ENCODE measurements around the gene AACS. TPM values are rescaled to one million over a fixed set of nuclear protein-coding genes. Genes with fewer than 3 reads are reported as not detected.

AACS gene
- total RNA-seq, 1 donor = 44.9 TPM

DNA sequence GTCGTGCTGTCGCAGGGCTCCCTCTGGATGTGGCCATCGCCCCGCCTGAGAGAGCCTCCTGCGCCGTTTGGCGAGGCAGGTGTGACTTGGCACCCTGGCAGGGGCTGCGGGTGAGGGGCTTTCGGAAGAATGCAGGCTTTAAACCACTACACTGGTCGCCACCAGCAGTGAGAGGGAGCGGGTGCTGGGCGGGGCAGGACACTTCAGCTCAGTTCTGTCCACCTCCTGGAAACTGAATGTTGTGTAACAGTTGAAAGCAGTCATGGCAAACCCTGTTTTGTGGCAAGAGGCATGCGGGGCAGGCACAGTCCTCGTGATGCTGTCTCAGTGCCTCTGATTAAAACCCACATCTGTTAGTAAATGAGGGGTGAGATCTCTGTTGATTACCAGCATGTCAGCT is 55.9 kb downstream of the AACS start:
- no peak overlapping the region for H3K4me3 ChIP-seq (ENCODE audit: low read depth, low read length)
- TF ChIP-seq, protein P1, sequence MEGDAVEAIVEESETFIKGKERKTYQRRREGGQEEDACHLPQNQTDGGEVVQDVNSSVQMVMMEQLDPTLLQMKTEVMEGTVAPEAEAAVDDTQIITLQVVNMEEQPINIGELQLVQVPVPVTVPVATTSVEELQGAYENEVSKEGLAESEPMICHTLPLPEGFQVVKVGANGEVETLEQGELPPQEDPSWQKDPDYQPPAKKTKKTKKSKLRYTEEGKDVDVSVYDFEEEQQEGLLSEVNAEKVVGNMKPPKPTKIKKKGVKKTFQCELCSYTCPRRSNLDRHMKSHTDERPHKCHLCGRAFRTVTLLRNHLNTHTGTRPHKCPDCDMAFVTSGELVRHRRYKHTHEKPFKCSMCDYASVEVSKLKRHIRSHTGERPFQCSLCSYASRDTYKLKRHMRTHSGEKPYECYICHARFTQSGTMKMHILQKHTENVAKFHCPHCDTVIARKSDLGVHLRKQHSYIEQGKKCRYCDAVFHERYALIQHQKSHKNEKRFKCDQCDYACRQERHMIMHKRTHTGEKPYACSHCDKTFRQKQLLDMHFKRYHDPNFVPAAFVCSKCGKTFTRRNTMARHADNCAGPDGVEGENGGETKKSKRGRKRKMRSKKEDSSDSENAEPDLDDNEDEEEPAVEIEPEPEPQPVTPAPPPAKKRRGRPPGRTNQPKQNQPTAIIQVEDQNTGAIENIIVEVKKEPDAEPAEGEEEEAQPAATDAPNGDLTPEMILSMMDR (IDR thresholded peaks at IDR 0.05; ENCODE audit: insufficient read depth, low read depth, low read length) = no peak
- DNase-seq (ENCODE audit: low read depth) = peak; percentile 11

DNA sequence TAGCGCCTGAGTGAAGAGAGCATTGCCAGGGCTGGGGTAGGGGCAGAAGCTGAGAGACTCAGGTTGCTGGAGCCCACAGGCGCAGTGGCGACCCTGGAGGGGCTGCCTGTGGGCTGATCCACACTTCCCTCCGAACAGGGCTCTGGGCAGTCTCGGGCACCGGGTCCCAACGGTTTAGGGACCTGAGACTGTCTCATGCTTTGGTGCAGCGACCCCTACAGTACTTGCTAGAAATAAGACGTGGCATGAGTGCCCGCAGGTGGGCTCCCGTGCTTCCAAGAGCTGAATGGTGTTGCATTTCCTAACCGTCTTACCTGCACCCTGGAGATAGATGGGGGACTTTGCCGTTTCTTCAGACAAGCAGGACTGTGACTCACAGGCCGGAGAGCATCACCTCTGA is 57.4 kb downstream of the AACS start:
- TF ChIP-seq, protein P1 (IDR thresholded peaks at IDR 0.05; ENCODE audit: insufficient read depth, low read depth, low read length) = no peak
- H3K4me3 ChIP-seq (ENCODE audit: low read depth, low read length) = no peak overlapping the region
- no peak for DNase-seq (ENCODE audit: low read depth)

DNA sequence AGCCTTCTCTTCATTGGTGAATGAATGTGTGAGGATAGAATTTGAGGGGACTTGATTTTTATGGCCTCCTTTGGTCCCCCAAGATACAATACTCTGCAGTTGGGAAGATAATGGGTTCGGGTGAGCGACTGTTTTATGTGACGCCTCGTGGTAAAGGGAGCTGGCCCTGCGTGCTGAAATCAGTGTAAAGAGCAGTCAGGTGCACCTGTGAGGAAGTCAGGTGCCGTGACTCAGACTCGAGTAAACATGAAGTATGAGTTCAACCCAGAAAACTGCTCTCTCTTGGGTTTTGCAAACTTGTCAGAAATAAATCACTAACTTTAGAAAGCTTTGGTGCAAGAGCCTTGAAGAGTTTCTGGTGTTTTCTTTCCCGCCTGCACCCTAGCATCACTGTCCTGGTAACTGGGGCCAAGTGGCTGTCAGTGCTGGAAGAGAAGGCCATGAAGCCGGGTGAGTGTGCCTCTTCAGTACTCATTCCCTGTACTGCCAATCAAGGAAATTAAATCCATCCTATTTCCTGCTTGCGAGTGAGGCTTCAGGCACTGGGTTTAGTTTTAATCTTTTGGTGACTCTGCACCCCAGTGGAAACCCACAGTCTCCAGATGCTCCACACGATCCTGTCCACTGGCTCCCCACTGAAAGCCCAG is 59.2 kb downstream of the AACS start:
- H3K4me3 ChIP-seq (ENCODE audit: low read depth, low read length) = no peak overlapping the region
- TF ChIP-seq, protein P1 (IDR thresholded peaks at IDR 0.05; ENCODE audit: insufficient read depth, low read depth, low read length) = no peak
- DNase-seq (ENCODE audit: low read depth) = no peak

DNA sequence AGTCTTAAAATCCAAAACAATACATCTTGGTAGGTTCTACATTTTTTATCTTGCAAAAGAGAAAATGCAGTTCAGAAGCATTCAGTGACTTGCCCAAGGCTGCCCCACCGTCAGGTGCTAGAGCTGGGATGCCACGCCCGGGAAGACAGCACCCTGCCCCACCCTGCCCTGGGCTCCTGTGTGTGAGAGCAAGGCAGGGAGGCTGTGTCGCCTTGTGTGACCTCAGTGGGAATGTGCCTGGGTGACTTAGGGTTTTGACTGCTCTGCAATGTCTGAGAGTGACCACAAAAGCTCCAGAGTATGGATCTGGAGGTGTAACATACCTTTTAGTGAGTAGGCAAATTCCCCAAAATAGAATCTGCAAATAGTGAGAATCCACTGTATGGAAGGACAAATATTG is 60.0 kb downstream of the AACS start:
- no peak for DNase-seq (ENCODE audit: low read depth)
- TF ChIP-seq, protein P1 (IDR thresholded peaks at IDR 0.05; ENCODE audit: insufficient read depth, low read depth, low read length) = no peak
- no peak overlapping the region for H3K4me3 ChIP-seq (ENCODE audit: low read depth, low read length)

DNA sequence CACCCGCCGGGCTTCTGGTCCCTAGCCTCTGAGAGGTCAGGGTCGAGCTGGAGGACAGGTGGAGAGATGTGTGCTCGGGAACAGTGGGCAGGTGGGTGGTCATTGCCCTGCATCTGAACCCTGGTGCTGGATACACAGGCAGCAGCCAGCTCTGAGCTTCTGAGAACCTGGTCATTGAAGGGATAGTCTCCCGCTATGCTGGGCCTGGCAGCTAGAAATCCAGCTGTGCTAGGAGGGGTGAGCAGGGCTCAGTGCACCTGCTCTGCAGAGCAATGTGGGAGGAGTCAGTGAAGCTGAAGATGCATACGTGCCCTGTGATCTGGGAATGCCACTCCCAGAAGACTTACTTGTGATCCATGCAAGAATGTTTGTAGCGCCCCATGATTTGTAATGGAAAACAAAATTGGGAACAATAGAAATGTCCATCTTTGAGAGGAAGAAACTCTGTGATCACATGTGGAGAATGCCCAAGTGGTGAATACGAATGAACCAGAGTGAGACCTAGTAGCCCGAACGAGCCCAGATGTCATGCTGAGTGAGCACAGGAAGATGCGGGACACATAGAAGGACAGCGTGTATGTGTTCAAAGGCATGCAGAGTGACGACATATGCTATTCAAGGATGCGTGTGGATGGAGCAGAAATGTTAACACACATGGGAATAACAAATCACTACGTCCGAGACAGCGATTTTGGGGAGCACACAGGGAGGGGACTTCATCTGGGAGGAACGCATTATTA is 63.4 kb downstream of the AACS start:
- no peak for DNase-seq (ENCODE audit: low read depth)
- no peak overlapping the region for H3K4me3 ChIP-seq (ENCODE audit: low read depth, low read length)
- TF ChIP-seq, protein P1 (IDR thresholded peaks at IDR 0.05; ENCODE audit: insufficient read depth, low read depth, low read length) = no peak

DNA sequence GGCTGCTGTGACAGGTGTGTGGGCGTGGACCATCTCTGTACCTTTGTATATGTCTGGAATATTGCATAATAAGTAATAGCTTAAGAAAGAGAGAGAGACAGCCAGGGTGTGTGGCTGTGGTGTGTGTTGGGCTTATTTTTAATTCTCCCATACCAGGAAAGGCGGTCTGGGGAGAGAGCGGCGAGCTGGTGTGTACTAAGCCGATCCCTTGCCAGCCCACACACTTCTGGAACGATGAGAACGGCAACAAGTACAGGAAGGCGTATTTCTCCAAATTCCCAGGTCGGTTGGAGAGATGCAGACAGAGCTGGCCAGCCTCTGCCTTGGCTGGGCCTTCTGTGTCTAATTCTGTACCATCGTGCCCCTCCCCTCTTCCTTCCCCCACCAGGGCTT is 63.9 kb downstream of the AACS start:
- TF ChIP-seq, protein P1 (IDR thresholded peaks at IDR 0.05; ENCODE audit: insufficient read depth, low read depth, low read length) = no peak
- no peak overlapping the region for H3K4me3 ChIP-seq (ENCODE audit: low read depth, low read length)
- no peak for DNase-seq (ENCODE audit: low read depth)
